Activated CD8-positive, alpha-beta memory T cell treated with anti-CD3 and anti-CD28 coated beads, Interleukin-2, amount 50 U/mL, for 1 hour (primary cell): ENCODE results near the gene LITAF.
"Not testable (repeated sequence)": the region's sequence is repeated elsewhere in the genome, so short reads cannot be mapped to it uniquely, and the experiment has no call there.

ENCODE experiments used
- DNase-seq: peaks from one replicate; pipeline ENCODE4 v3.0.0-alpha.2; 2020; ENCODE audit errors: extremely low read depth

The LITAF gene

GRCh38 chr16:11620243-11621003 lies 33.7 kb upstream of the LITAF start:
- DNase-seq, result no peak

- DNase-seq, result no peak
Measured at GRCh38 chr16:11619327-11619851, 32.7 kb upstream of the LITAF start.

- no peak for DNase-seq
Measured at GRCh38 chr16:11618107-11618717, 31.5 kb upstream of the LITAF start.

- no peak for DNase-seq
Measured at GRCh38 chr16:11615748-11616447, 29.2 kb upstream of the LITAF start.

GRCh38 chr16:11614587-11615175 lies 28.0 kb upstream of the LITAF start:
- DNase-seq, result no peak

- DNase-seq, result no peak
Measured at GRCh38 chr16:11613381-11614303, 26.9 kb upstream of the LITAF start.

GRCh38 chr16:11612665-11613025 lies 25.9 kb upstream of the LITAF start:
- no peak for DNase-seq

- no peak for DNase-seq
Measured at GRCh38 chr16:11611871-11612664, 25.3 kb upstream of the LITAF start.

GRCh38 chr16:11610580-11610979 lies 23.9 kb upstream of the LITAF start:
- DNase-seq, result no peak

- DNase-seq, result no peak
Measured at GRCh38 chr16:11610121-11610505, 23.4 kb upstream of the LITAF start.

GRCh38 chr16:11609474-11610120 lies 22.9 kb upstream of the LITAF start:
- no peak for DNase-seq

- DNase-seq, result no peak
Measured at GRCh38 chr16:11605891-11606290, 19.2 kb upstream of the LITAF start.

GRCh38 chr16:11605564-11605886 lies 18.8 kb upstream of the LITAF start:
- no peak for DNase-seq

GRCh38 chr16:11604783-11605563 lies 18.3 kb upstream of the LITAF start:
- no peak for DNase-seq

- DNase-seq, result not testable (repeated sequence)
Measured at GRCh38 chr16:11604296-11604695, 17.6 kb upstream of the LITAF start.

GRCh38 chr16:11603331-11603750 lies 16.6 kb upstream of the LITAF start:
- no peak for DNase-seq

- DNase-seq, result no peak
Measured at GRCh38 chr16:11602321-11602720, 15.6 kb upstream of the LITAF start.

GRCh38 chr16:11601911-11602310 lies 15.2 kb upstream of the LITAF start:
- no peak for DNase-seq

- DNase-seq, result no peak
Measured at GRCh38 chr16:11601425-11601824, 14.7 kb upstream of the LITAF start.
